ENCODE measurements around the gene AFDN. TPM values are rescaled to one million over a fixed set of nuclear protein-coding genes. Genes with fewer than 3 reads are reported as not detected.
"Not testable (repeated sequence)": the region's sequence is repeated elsewhere in the genome, so short reads cannot be mapped to it uniquely, and the experiment has no call there.

Gene AFDN
- total and polyA plus RNA-seq, 8 donors, result 137 to 422 (median 284) TPM

- no peaks in the 10 kb centered on the region for H3K9me3 ChIP-seq
- intact Hi-C loops (cut with DNase I), result no loop called here
- ATAC-seq (no peak), DNase-seq (no peak)
- no peaks in the 10 kb centered on the region for H3K27me3 ChIP-seq
- H3K4me1 ChIP-seq, result peaks cover 7 to 9% of the 10 kb centered on the region in 2 donors
- H3K27ac ChIP-seq, result no peak overlapping the region
- H3K4me3 ChIP-seq, result no peak overlapping the region
- TF ChIP-seq, protein P1, sequence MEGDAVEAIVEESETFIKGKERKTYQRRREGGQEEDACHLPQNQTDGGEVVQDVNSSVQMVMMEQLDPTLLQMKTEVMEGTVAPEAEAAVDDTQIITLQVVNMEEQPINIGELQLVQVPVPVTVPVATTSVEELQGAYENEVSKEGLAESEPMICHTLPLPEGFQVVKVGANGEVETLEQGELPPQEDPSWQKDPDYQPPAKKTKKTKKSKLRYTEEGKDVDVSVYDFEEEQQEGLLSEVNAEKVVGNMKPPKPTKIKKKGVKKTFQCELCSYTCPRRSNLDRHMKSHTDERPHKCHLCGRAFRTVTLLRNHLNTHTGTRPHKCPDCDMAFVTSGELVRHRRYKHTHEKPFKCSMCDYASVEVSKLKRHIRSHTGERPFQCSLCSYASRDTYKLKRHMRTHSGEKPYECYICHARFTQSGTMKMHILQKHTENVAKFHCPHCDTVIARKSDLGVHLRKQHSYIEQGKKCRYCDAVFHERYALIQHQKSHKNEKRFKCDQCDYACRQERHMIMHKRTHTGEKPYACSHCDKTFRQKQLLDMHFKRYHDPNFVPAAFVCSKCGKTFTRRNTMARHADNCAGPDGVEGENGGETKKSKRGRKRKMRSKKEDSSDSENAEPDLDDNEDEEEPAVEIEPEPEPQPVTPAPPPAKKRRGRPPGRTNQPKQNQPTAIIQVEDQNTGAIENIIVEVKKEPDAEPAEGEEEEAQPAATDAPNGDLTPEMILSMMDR (IDR thresholded peaks at IDR 0.05), result no peak
- peaks cover 0 to 44% of the 10 kb centered on the region in 2 donors for H3K36me3 ChIP-seq
Measured at GRCh38 chr6:167970230-167970629, 143.5 kb downstream of the AFDN start.

- H3K9me3 ChIP-seq, result no peaks in the 10 kb centered on the region
- peaks cover 0 to 25% of the 10 kb centered on the region in 2 donors for H3K36me3 ChIP-seq
- DNase-seq (no peak), ATAC-seq (no peak)
- no peak overlapping the region for H3K27ac ChIP-seq
- H3K4me3 ChIP-seq, result no peak overlapping the region
- TF ChIP-seq, protein P1 (IDR thresholded peaks at IDR 0.05), result no peak
- intact Hi-C loops (cut with DNase I), result no loop called here
- peaks cover 0 to 9% of the 10 kb centered on the region in 2 donors for H3K4me1 ChIP-seq
- H3K27me3 ChIP-seq, result no peaks in the 10 kb centered on the region
Measured at GRCh38 chr6:167972193-167972592, 145.5 kb downstream of the AFDN start.

DNA sequence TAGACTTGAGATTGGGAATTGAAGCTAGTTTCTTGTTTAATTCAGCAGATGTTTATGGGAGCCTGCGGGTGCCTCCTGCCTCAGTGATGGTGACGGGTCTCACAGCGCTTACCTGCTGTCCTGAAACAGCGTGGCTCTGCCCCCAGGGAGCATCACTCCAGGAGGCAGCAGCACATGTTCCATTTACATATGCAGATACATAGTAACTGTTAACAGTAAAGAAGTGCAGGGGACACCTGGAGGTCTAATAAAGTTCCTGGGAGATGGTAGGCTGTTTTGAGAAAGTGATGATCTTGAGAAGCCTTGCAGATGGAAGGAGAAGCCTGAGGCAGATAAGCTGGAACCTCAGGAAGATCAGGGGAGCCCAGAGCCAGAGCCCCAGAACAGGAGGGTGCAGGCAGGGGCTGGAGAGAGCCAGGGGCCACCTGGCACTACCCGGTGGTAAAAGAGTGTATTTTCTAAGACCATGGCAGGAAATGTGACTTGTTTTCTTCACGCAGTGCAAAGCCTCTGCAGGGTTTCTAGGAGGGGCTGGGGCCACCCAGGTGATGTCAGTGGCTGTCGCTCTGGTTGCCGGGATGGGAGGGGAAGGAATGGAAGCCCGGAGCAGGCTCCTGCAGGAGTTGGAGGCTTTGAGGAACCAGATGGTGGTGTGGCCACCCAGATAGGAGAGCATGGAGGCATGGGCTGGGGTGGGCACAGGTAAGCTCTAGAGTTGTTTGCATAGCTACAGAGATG, 146.6 kb downstream of the AFDN start:
- TF ChIP-seq, protein P1 (IDR thresholded peaks at IDR 0.05), result no peak
- Histone ChIP-seq H3K27ac (no peak overlapping the region), H3K9me3 (no peaks in the 10 kb centered on the region), H3K27me3 (no peaks in the 10 kb centered on the region), H3K4me3 (no peak overlapping the region), H3K4me1 (peaks cover 0 to 9% of the 10 kb centered on the region in 2 donors), H3K36me3 (peaks cover 0 to 19% of the 10 kb centered on the region in 2 donors)
- intact Hi-C loops (cut with DNase I), result no loop called here
- no peak for ATAC-seq
- DNase-seq, result no peak

DNA sequence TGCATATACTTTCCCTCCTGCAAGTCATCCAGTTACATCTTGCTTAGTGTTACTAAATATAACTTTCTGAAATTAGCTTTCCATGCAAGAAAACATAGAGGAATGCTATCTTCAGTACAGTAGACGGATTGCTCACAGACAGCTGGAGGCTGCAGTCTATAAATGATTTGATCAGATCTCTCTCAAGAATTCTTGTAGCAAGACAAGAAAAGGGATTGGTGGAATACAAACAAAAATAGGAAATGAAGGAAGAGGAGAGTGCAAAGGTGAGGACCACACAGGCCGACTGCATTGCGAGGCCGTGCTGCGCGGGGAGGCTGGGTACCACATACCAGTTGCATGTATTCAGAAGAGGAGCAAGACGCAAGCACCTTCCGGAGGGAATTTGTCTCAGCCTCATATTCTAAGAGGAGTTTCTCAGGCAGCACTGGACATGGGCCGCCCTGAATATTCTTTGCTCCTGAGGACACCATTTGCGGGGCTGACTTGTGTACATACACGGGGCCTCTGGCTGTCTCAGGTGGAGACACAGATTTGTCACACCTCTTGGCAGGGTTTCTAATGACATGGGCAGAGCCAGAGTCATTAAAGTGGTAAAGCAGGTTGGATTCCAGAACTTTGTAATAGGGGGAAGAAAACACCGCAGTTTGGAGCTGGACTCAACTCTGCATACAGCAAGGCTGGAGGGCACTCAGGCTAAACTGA, 148.1 kb downstream of the AFDN start:
- ATAC-seq (peak; percentile 75), DNase-seq (peak in 2 of 4 donors; percentile 51 to 53)
- H3K4me3 ChIP-seq, result no peak overlapping the region
- intact Hi-C loops (cut with DNase I), result no loop called here
- H3K36me3 ChIP-seq, result peaks cover 0 to 6% of the 10 kb centered on the region in 2 donors
- no peaks in the 10 kb centered on the region for H3K9me3 ChIP-seq
- peaks cover 0 to 9% of the 10 kb centered on the region in 2 donors for H3K4me1 ChIP-seq
- H3K27ac ChIP-seq, result no peak overlapping the region
- no peaks in the 10 kb centered on the region for H3K27me3 ChIP-seq
- TF ChIP-seq, protein P1 (IDR thresholded peaks at IDR 0.05), result no peak

GRCh38 chr6:167975458-167975857, 148.7 kb downstream of the AFDN start:
- Histone ChIP-seq H3K9me3 (no peaks in the 10 kb centered on the region), H3K4me3 (no peak overlapping the region)
- intact Hi-C loops (cut with DNase I), result no loop called here

DNA sequence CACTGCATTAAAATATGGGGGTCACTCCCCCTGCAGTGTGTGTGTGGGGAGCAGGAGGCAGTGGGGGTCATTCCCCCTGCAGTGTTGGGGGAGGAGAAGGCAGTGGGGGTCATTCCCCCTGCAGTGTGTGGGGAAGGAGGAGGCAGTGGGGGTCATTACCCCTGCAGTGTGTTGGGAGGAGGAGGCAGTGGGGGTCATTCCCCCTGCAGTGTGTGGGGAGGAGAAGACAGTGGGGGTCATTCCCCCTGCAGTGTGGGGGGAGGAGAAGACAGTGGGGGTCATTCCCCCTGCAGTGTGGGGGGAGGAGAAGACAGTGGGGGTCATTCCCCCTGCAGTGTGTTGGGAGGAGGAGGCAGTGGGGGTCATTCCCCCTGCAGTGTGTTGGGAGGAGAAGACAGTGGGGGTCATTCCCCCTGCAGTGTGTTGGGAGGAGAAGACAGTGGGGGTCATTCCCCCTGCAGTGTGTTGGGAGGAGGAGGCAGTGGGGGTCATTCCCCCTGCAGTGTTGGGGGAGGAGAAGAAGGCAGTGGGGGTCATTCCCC, 149.5 kb downstream of the AFDN start:
- intact Hi-C loops (cut with DNase I); H3K36me3 ChIP-seq; H3K9me3 ChIP-seq; H3K4me1 ChIP-seq; H3K27me3 ChIP-seq; ATAC-seq; H3K27ac ChIP-seq; DNase-seq; H3K4me3 ChIP-seq: not testable (repeated sequence)

More at GRCh38 chr6:167975458-167975857, 148.7 kb downstream of the AFDN start:
- TF ChIP-seq, protein P1 (IDR thresholded peaks at IDR 0.05), result no peak
- DNase-seq, result no peak
- Histone ChIP-seq H3K27me3 (no peaks in the 10 kb centered on the region), H3K27ac (no peak overlapping the region), H3K4me1 (peaks cover 0 to 9% of the 10 kb centered on the region in 2 donors), H3K36me3 (no peaks in the 10 kb centered on the region)
- ATAC-seq, result no peak
